Measurements from ENCODE around the gene CRACDL. TPM values are rescaled to one million over a fixed set of nuclear protein-coding genes. Genes with fewer than 3 reads are reported as not detected.

CRACDL gene
- total and polyA plus RNA-seq, 12 donors: 1.2 to 7.9 (median 3.2) TPM

DNA sequence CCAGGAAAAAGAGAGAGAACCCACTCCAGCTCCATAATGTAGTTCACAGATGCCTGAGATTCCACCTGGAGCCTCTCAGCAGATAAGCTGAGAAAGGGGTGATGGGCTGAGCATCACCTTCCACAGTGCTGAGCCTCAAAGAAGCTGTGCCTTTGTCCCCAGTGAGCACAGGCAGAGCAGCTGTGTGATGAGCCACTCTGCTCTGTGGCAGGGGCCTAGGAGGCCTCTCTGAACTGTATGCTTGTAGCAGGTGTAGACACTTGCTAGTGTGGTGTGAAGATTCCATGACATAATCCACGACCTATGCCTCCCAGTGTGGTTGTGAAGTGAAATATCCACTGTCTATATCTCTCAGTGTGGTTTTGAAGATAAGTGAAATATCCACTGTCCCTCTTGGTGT lies 134.7 kb downstream of the CRACDL start:
- intact Hi-C loops (cut with DNase I): loop anchor here in 1 of 10 donors (10.0 kb wide), 1 partner anchor 66 kb away; the partner anchor contains the start of gene MGAT4A
- peaks cover 0 to 12% (median 0%) of the 10 kb centered on the region in 9 donors for H3K36me3 ChIP-seq
- ATAC-seq: no peak

DNA sequence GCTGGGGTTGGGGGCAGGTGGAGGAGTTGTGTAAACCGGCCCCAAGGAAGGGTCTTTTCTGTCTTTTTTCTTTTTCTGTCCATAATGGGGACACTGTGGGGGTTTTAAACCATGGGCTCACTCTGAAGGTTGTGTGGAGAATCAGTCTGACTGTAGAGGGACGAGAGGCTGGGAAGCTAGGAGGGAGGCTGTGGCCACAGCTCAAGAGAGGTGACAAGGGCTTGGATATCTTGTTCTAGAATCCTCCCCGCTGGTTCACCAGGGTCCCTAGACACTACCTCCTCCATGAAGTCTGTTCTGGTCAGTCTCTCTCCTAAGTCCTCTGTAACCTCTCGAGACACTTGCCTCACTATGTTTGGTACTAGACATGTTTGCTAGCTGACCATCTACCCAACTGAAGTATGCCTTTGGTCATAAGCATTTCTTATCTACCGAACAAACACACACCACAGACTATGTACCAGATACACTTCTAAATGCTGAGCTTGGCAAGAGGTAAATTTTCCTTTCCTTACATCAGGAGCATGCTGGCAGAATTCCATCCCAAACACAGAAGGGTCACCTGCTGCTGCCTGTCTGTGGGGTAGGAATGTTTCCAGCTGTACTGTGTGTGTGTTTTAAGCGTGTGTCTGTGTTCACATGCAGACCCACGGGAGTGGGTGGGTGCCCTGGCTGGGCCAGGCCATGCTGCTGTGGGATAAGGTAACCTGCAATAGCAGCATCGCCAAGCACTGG lies 135.5 kb downstream of the CRACDL start:
- H3K4me3 ChIP-seq: no peak overlapping the region
- peaks cover under 1 to 36% (median 12%) of the 10 kb centered on the region in 9 donors for H3K4me1 ChIP-seq
- intact Hi-C loops (cut with DNase I): loop anchor here in 1 of 10 donors (10.0 kb wide), 1 partner anchor 66 kb away; the partner anchor contains the start of gene MGAT4A
- TF ChIP-seq CTCF (IDR thresholded peaks at IDR 0.05): no peak
- no peak for ATAC-seq
- no peaks in the 10 kb centered on the region for H3K27me3 ChIP-seq
- H3K27ac ChIP-seq: peak overlapping the region in 3 of 10 donors; percentile 62 to 84 (median 72)
- DNase-seq: no peak
- peaks cover 0 to 20% (median 0%) of the 10 kb centered on the region in 9 donors for H3K36me3 ChIP-seq
- 77 to 78% methylated on average over 8 of the region's 8 CpGs for WGBS, 2 donors
- H3K9me3 ChIP-seq: no peaks in the 10 kb centered on the region

More for the DNA sequence above, 134.7 kb downstream of the CRACDL start:
- peaks cover 6 to 36% (median 20%) of the 10 kb centered on the region in 9 donors for H3K4me1 ChIP-seq
- DNase-seq: no peak
- H3K9me3 ChIP-seq: no peaks in the 10 kb centered on the region
- WGBS, 2 donors: 83 to 94% methylated on average over 1 of the region's 1 CpG
- TF ChIP-seq CTCF (IDR thresholded peaks at IDR 0.05): no peak
- no peak overlapping the region for H3K4me3 ChIP-seq
- H3K27ac ChIP-seq: peak overlapping the region in 1 of 10 donors; percentile 84
- no peaks in the 10 kb centered on the region for H3K27me3 ChIP-seq

- Histone ChIP-seq H3K36me3 (peaks cover 0 to 25% (median 0%) of the 10 kb centered on the region in 9 donors), H3K27me3 (no peaks in the 10 kb centered on the region), H3K4me1 (peaks cover 0 to 32% (median 8%) of the 10 kb centered on the region in 9 donors), H3K9me3 (no peaks in the 10 kb centered on the region), H3K4me3 (no peak overlapping the region), H3K27ac (peak overlapping the region in 7 of 10 donors; percentile 61 to 84 (median 72))
- no peak for TF ChIP-seq CTCF (IDR thresholded peaks at IDR 0.05)
- intact Hi-C loops (cut with DNase I): loop anchor here in 1 of 10 donors (10.0 kb wide), 1 partner anchor 65 kb away; the partner anchor contains the start of gene MGAT4A
- no peak for DNase-seq
- whole genome bisulfite sequencing, 2 donors: 84 to 90% methylated on average over 10 of the region's 10 CpGs
- ATAC-seq: no peak
These were observed 136.4 kb downstream of the CRACDL start for GRCh38 chr2:98799375-98800329.

All from heart right ventricle (tissue), 16 donors.